ENCODE data around the gene DBF4B. TPM values are rescaled to one million over a fixed set of nuclear protein-coding genes. Genes with fewer than 3 reads are reported as not detected.

DBF4B gene
- total RNA-seq, 2 donors from 2014 or later, result 31.1 to 44.9 TPM

GRCh38 chr17:44751331-44751730 lies 42.9 kb downstream of the DBF4B start:
- Mint-ChIP-seq H3K9me3 (no peaks in the 10 kb centered on the region), H3K4me1 (no peaks in the 10 kb centered on the region), H3K27me3 (ENCODE audit: insufficient read depth) (peaks cover 13% of the 10 kb centered on the region), H3K36me3 (ENCODE audit: low read depth) (peaks cover 43% of the 10 kb centered on the region), H3K4me3 (no peak overlapping the region), H3K27ac (no peak overlapping the region)
- Histone ChIP-seq H3K4me3 (ENCODE audit: low read length) (no peak overlapping the region), H3K9ac (ENCODE audit: extremely low read depth, low read length, poor library complexity, severe bottlenecking) (no peak overlapping the region), H3K9me3 (ENCODE audit: control insufficient read depth, low read length) (no peaks in the 10 kb centered on the region), H3K27ac (ENCODE audit: low read depth, low read length) (no peak overlapping the region), H3K36me3 (ENCODE audit: control insufficient read depth, insufficient read depth, low read length) (peaks cover 15% of the 10 kb centered on the region), H3K4me1 (ENCODE audit: control insufficient read depth, insufficient read depth, low read length) (no peaks in the 10 kb centered on the region), H3K27me3 (ENCODE audit: control insufficient read depth, insufficient read depth, low read length, poor library complexity, severe bottlenecking) (no peaks in the 10 kb centered on the region)
- WGBS, 2 experiments (ENCODE audit: insufficient coverage in 1 of 2, insufficient read length in 1 of 2), result 94% methylated on average over 6 to 7 of the region's 7 CpGs
- TF ChIP-seq, protein P1, sequence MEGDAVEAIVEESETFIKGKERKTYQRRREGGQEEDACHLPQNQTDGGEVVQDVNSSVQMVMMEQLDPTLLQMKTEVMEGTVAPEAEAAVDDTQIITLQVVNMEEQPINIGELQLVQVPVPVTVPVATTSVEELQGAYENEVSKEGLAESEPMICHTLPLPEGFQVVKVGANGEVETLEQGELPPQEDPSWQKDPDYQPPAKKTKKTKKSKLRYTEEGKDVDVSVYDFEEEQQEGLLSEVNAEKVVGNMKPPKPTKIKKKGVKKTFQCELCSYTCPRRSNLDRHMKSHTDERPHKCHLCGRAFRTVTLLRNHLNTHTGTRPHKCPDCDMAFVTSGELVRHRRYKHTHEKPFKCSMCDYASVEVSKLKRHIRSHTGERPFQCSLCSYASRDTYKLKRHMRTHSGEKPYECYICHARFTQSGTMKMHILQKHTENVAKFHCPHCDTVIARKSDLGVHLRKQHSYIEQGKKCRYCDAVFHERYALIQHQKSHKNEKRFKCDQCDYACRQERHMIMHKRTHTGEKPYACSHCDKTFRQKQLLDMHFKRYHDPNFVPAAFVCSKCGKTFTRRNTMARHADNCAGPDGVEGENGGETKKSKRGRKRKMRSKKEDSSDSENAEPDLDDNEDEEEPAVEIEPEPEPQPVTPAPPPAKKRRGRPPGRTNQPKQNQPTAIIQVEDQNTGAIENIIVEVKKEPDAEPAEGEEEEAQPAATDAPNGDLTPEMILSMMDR (conservative IDR thresholded peaks at IDR 0.05), result no peak
- no peak for DNase-seq

- Mint-ChIP-seq H3K9me3 (no peaks in the 10 kb centered on the region), H3K4me3 (no peak overlapping the region), H3K4me1 (no peaks in the 10 kb centered on the region), H3K27me3 (ENCODE audit: insufficient read depth) (peaks cover 18% of the 10 kb centered on the region), H3K27ac (no peak overlapping the region), H3K36me3 (ENCODE audit: low read depth) (peaks cover 41% of the 10 kb centered on the region)
- no peak overlapping the region for H3K9ac ChIP-seq (ENCODE audit: extremely low read depth, low read length, poor library complexity, severe bottlenecking)
- TF ChIP-seq, protein P1 (conservative IDR thresholded peaks at IDR 0.05), result no peak
- 83 to 89% methylated on average over 8 to 10 of the region's 10 CpGs for WGBS, 2 experiments (ENCODE audit: insufficient coverage in 1 of 2, insufficient read length in 1 of 2)
- H3K27ac ChIP-seq (ENCODE audit: low read depth, low read length), result no peak overlapping the region
- H3K9me3 ChIP-seq (ENCODE audit: control insufficient read depth, low read length), result no peaks in the 10 kb centered on the region
- peak; percentile 50 for DNase-seq
- H3K36me3 ChIP-seq (ENCODE audit: control insufficient read depth, insufficient read depth, low read length), result peaks cover 15% of the 10 kb centered on the region
- no peak overlapping the region for H3K4me3 ChIP-seq (ENCODE audit: low read length)
- H3K27me3 ChIP-seq (ENCODE audit: control insufficient read depth, insufficient read depth, low read length, poor library complexity, severe bottlenecking), result peaks cover under 1% of the 10 kb centered on the region
- H3K4me1 ChIP-seq (ENCODE audit: control insufficient read depth, insufficient read depth, low read length), result no peaks in the 10 kb centered on the region
Observed at GRCh38 chr17:44751806-44752205, 43.3 kb downstream of the DBF4B start.

- WGBS, 2 experiments (ENCODE audit: insufficient coverage in 1 of 2, insufficient read length in 1 of 2), result 91 to 92% methylated on average over 14 to 17 of the region's 17 CpGs
- TF ChIP-seq, protein P1 (conservative IDR thresholded peaks at IDR 0.05), result no peak
- DNase-seq, result no peak
- Histone ChIP-seq H3K9ac (ENCODE audit: extremely low read depth, low read length, poor library complexity, severe bottlenecking) (no peak overlapping the region), H3K4me1 (ENCODE audit: control insufficient read depth, insufficient read depth, low read length) (no peaks in the 10 kb centered on the region), H3K4me3 (ENCODE audit: low read length) (no peak overlapping the region), H3K27ac (ENCODE audit: low read depth, low read length) (no peak overlapping the region), H3K9me3 (ENCODE audit: control insufficient read depth, low read length) (no peaks in the 10 kb centered on the region), H3K36me3 (ENCODE audit: control insufficient read depth, insufficient read depth, low read length) (peaks cover 14% of the 10 kb centered on the region), H3K27me3 (ENCODE audit: control insufficient read depth, insufficient read depth, low read length, poor library complexity, severe bottlenecking) (peaks cover 15% of the 10 kb centered on the region)
- Mint-ChIP-seq H3K36me3 (ENCODE audit: low read depth) (peaks cover 29% of the 10 kb centered on the region), H3K4me3 (no peak overlapping the region), H3K27ac (no peak overlapping the region), H3K9me3 (no peaks in the 10 kb centered on the region), H3K27me3 (ENCODE audit: insufficient read depth) (peaks cover 32% of the 10 kb centered on the region), H3K4me1 (no peaks in the 10 kb centered on the region)
Observed at GRCh38 chr17:44752953-44753861, 44.7 kb downstream of the DBF4B start.

Measured in endodermal cell (in vitro differentiated cells).